Heart right ventricle (tissue), 16 donors: Measurements from ENCODE around the gene PPIP5K1. TPM values are rescaled to one million over a fixed set of nuclear protein-coding genes. Genes with fewer than 3 reads are reported as not detected.

Source experiments
- ATAC-seq, 8 donors: fragments of 200-7000 bp; cut with Tn5 transposase; one replicate each; pipeline ENCODE4 v1.9.1; 2020; ENCODE audit warnings: mild to moderate bottlenecking in 8 of 8, moderate library complexity in 8 of 8, moderate number of reproducible peaks in 1 of 8
- DNase-seq, 2 donors: peaks; one replicate each; pipeline ENCODE4 v3.0.0-alpha.2; 2020
- H3K27ac ChIP-seq, 10 donors: fragments of 200-600 bp; sonication (generic) in 2 of 10; one replicate each; pipeline versions ENCODE4 v1.5.0 to v1.8.0; 2020 to 2022; ENCODE audit warnings: mild to moderate bottlenecking in 3 of 10
- H3K27me3 ChIP-seq, 7 donors: fragments of 200-600 bp; one replicate each; pipeline ENCODE4 v1.8.0; 2021 to 2022; ENCODE audit warnings: mild to moderate bottlenecking in 2 of 7
- H3K36me3 ChIP-seq, 9 donors: fragments of 200-600 bp; sonication (generic) in 1 of 9; one replicate each; pipeline versions ENCODE4 v1.5.0 to v1.8.0; 2020 to 2022; ENCODE audit warnings: mild to moderate bottlenecking in 2 of 9
- H3K4me1 ChIP-seq, 9 donors: fragments of 200-600 bp; sonication (generic) in 1 of 9; one replicate each; pipeline versions ENCODE4 v1.5.0 to v1.8.0; 2020 to 2022; ENCODE audit warnings: mild to moderate bottlenecking in 4 of 9
- H3K4me3 ChIP-seq, 10 donors: fragments of 200-600 bp; sonication (generic) in 2 of 10; one replicate each; pipeline versions ENCODE4 v1.5.0 to v1.8.0; 2020 to 2022; ENCODE audit warnings: mild to moderate bottlenecking in 7 of 10, moderate library complexity in 2 of 10
- H3K9me3 ChIP-seq, 11 donors: fragments of 200-600 bp in 10 of 11; sonication (generic) in 2 of 11; one replicate each; pipeline versions ENCODE4 v1.5.0 to v1.8.0; 2013 to 2022; ENCODE audit warnings: mild to moderate bottlenecking in 2 of 11, control low read depth in 1 of 11, moderate library complexity in 1 of 11
- WGBS, 2 donors: extraction: QIAGEN DNeasy Blood & Tissue Kit; methylation state at CpG; one replicate each; pipeline ENCODE4 v1.1.7; 2013; ENCODE audit warnings: inconsistent platforms in 1 of 2; 5-methylcytosine and 5-hydroxymethylcytosine counted together
- intact Hi-C, 10 donors: fragments of 100-400 bp; cut with DNase I; formaldehyde crosslinking; loops; one replicate each; pipeline versions ENCODE4 v1.11.1 to v1.14.2; 2022
- polyA plus RNA-seq, 2 donors: library from polyadenylated mRNA; stranded (reverse); fragments of 200-250 nt; gene quantifications; one replicate each; pipeline ENCODE4 v1.2.3, GENCODE V29; 2013
- total RNA-seq, 10 donors: library from RNA; stranded (reverse); fragmentation: NEBNext Ultra II Directional in 3 of 10; extraction: Animal tissue kit (Norgen Biotek cat#: 25700) in 3 of 10; gene quantifications; one replicate each; pipeline versions ENCODE4 v1.2.1 to v1.2.4, GENCODE V29; 2021 to 2023
- TF ChIP-seq, protein P1 (sequence below), 9 donors: fragments of 200-600 bp; sonication (generic) in 2 of 9; IDR thresholded peaks; one replicate each; pipeline versions ENCODE4 v1.5.0 to v1.8.0; 2021 to 2022; ENCODE audit warnings: antibody characterized with exemption in 9 of 9, mild to moderate bottlenecking in 5 of 9, moderate library complexity in 1 of 9
- donor health status: Arrhythmogenic right ventricular cardiomyopathy.
- donor health status: ischemic (EF 13 %, LVEDD 7.1; RV severe dilation, severe dysfunction).
- donor health status: healthy with polysubstance abuse.
- donor health status: DM: no; HTN: yes; CAD: no.
- donor health status: DM: no; HTN: no; CAD: no.
- donor health status: ischemic (EF 25% LVEDD 6.9; RV normal size, moderate dysfunction).
- donor health status: ischemic (EF 25% LVEDD 5.7; RV mildly dilated, moderate dysfunction).
- donor health status: healthy.
- donor health status: DM: yes; HTN: yes; CAD: no.
- donor health status: Ischemic cardiomyopathy.
- donor health status: ischemic (EF 35%, LVEDD 5.7; RV mildly dilated, moderate dysfunction).
- donor health status: nonischemic (EF 11% LVEDD 7.7; RV severe dilation, severe dysfunction).
- donor health status: DM: yes; HTN: yes; CAD: no.
- donor health status: PGD.
- donor health status: ischemic (EF 29% LVEDD 5.4; RV normal size, mild dysfunction).
- donor health status: nonischemic (EF 23%, LVEDD 6.1; RV moderate dilation, normal function).

PPIP5K1 gene
- total and polyA plus RNA-seq, 12 donors, result 3.2 to 33.9 (median 16.2) TPM

DNA sequence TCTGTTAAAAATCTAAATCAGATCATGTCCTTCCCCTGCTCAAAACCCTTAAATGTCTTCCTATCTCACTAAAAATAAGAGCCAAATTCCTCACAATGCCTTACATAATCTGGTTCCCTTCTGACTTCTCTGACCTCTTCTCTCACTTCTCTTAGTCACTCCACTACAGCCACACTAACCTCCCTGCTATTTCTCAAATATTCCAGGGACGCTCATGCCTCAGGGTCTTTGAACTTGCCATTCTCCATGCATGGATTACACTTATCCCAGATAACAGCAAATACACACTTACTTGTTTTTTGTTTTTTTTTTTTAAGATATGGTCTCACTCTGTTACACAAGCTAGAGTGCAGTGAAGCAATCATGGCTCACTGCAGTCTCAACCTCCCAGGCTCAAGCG lies 105.6 kb downstream of the PPIP5K1 start:
- WGBS, 2 donors, result 97 to 98% methylated on average over 2 of the region's 2 CpGs
- Histone ChIP-seq H3K4me3 (no peak overlapping the region), H3K27ac (peak overlapping the region in 1 of 10 donors; percentile 8), H3K9me3 (no peaks in the 10 kb centered on the region), H3K27me3 (no peaks in the 10 kb centered on the region), H3K36me3 (peaks cover 0 to 90% (median 17%) of the 10 kb centered on the region in 9 donors), H3K4me1 (peaks cover 0 to 19% (median 8%) of the 10 kb centered on the region in 9 donors)
- intact Hi-C loops, result loop anchor here in 3 of 10 donors (5.0 kb wide), 2 partner anchors 33 to 58 kb away; partner anchors contain the start of gene MAP1A (in 2 of the 3)
- DNase-seq (no peak), ATAC-seq (peak in 1 of 8 donors; percentile 25)
- TF ChIP-seq, protein P1, sequence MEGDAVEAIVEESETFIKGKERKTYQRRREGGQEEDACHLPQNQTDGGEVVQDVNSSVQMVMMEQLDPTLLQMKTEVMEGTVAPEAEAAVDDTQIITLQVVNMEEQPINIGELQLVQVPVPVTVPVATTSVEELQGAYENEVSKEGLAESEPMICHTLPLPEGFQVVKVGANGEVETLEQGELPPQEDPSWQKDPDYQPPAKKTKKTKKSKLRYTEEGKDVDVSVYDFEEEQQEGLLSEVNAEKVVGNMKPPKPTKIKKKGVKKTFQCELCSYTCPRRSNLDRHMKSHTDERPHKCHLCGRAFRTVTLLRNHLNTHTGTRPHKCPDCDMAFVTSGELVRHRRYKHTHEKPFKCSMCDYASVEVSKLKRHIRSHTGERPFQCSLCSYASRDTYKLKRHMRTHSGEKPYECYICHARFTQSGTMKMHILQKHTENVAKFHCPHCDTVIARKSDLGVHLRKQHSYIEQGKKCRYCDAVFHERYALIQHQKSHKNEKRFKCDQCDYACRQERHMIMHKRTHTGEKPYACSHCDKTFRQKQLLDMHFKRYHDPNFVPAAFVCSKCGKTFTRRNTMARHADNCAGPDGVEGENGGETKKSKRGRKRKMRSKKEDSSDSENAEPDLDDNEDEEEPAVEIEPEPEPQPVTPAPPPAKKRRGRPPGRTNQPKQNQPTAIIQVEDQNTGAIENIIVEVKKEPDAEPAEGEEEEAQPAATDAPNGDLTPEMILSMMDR (IDR thresholded peaks at IDR 0.05), result no peak

Other genes starting within 250 kb of the PPIP5K1 start
- 10 to 100 TPM in 9 of 10 donors, 1 to 10 TPM in 1; 9.6 to 15.7 (median 12.2) TPM for gene ZSCAN29, start 219.2 kb downstream of the PPIP5K1 start, total RNA-seq
- gene ZSCAN29, start 219.2 kb downstream of the PPIP5K1 start, polyA plus RNA-seq, result 1 to 10 TPM; 3.5 to 8.4 TPM
- 10 to 100 TPM in 8 of 10 donors, 1 to 10 TPM in 2; 9.0 to 14.9 (median 12.1) TPM for gene TUBGCP4, start 219.1 kb downstream of the PPIP5K1 start, total RNA-seq
- 1 to 10 TPM; 5.0 to 6.8 TPM for gene TUBGCP4, start 219.1 kb downstream of the PPIP5K1 start, polyA plus RNA-seq
- gene TP53BP1, start 97.1 kb downstream of the PPIP5K1 start, total RNA-seq, result 10 to 100 TPM; 21.2 to 35.2 (median 29.3) TPM
- gene TP53BP1, start 97.1 kb downstream of the PPIP5K1 start, polyA plus RNA-seq, result 10 to 100 TPM; 11.2 to 12.6 TPM
- gene MAP1A, start 72.6 kb downstream of the PPIP5K1 start, total RNA-seq, result 100 to 1,000 TPM in 2 of 10 donors, 10 to 100 TPM in 8; 21.3 to 139 (median 51.6) TPM
- gene MAP1A, start 72.6 kb downstream of the PPIP5K1 start, polyA plus RNA-seq, result 10 to 100 TPM in 1 of 2 donors, 1 to 10 TPM in 1; 3.4 to 17.5 TPM
- gene CKMT1B, start 3.8 kb upstream of the PPIP5K1 start, total RNA-seq, result 1 to 10 TPM in 1 of 10 donors, under 1 TPM in 4, not detected in 5; 0.26 to 1.6 (median 0.59) TPM
- gene CKMT1B, start 3.8 kb upstream of the PPIP5K1 start, polyA plus RNA-seq, result under 1 TPM; 0.33 to 0.59 TPM
- under 1 TPM in 3 of 10 donors, not detected in 7; 0.20 to 0.25 (median 0.21) TPM for gene STRC, start 28.6 kb upstream of the PPIP5K1 start, total RNA-seq
- 1 to 10 TPM in 1 of 2 donors, under 1 TPM in 1; 0.06 to 1.2 TPM for gene STRC, start 28.6 kb upstream of the PPIP5K1 start, polyA plus RNA-seq
- gene CATSPER2, start 58.6 kb upstream of the PPIP5K1 start, total RNA-seq, result 1 to 10 TPM in 6 of 10 donors, under 1 TPM in 4; 0.42 to 1.7 (median 1.3) TPM
- gene CATSPER2, start 58.6 kb upstream of the PPIP5K1 start, polyA plus RNA-seq, result 1 to 10 TPM in 1 of 2 donors, under 1 TPM in 1; 0.28 to 5.9 TPM
- under 1 TPM in 4 of 10 donors, not detected in 6; 0.32 to 0.57 (median 0.39) TPM for gene CKMT1A, start 103.7 kb upstream of the PPIP5K1 start, total RNA-seq
- gene CKMT1A, start 103.7 kb upstream of the PPIP5K1 start, polyA plus RNA-seq, result under 1 TPM; 0.22 TPM
- 100 to 1,000 TPM; 119 to 241 (median 144) TPM for gene PDIA3, start 156.2 kb upstream of the PPIP5K1 start, total RNA-seq
- 100 to 1,000 TPM; 100 to 257 TPM for gene PDIA3, start 156.2 kb upstream of the PPIP5K1 start, polyA plus RNA-seq
- gene ELL3, start 186.8 kb upstream of the PPIP5K1 start, total RNA-seq, result 1 to 10 TPM in 3 of 10 donors, under 1 TPM in 7; 0.25 to 1.6 (median 0.84) TPM
- gene ELL3, start 186.8 kb upstream of the PPIP5K1 start, polyA plus RNA-seq, result 1 to 10 TPM in 1 of 2 donors, under 1 TPM in 1; 0.84 to 1.2 TPM
- gene SERF2, start 202.1 kb upstream of the PPIP5K1 start, total RNA-seq, result 1,000 to 10,000 TPM in 3 of 10 donors, 100 to 1,000 TPM in 7; 626 to 1,166 (median 689) TPM
- 1,000 to 10,000 TPM; 2,367 to 4,286 TPM for gene SERF2, start 202.1 kb upstream of the PPIP5K1 start, polyA plus RNA-seq
- under 1 TPM in 9 of 10 donors, not detected in 1; 0.09 to 0.72 (median 0.38) TPM for gene SERINC4, start 210.0 kb upstream of the PPIP5K1 start, total RNA-seq
- gene SERINC4, start 210.0 kb upstream of the PPIP5K1 start, polyA plus RNA-seq, result under 1 TPM; 0.29 to 0.59 TPM
- gene HYPK, start 210.4 kb upstream of the PPIP5K1 start, total RNA-seq, result 10 to 100 TPM in 5 of 10 donors, 1 to 10 TPM in 5; 5.5 to 24.3 (median 9.9) TPM
- 10 to 100 TPM; 11.4 to 23.0 TPM for gene HYPK, start 210.4 kb upstream of the PPIP5K1 start, polyA plus RNA-seq
- 10 to 100 TPM; 16.6 to 23.4 (median 20.7) TPM for gene MFAP1, start 234.5 kb upstream of the PPIP5K1 start, total RNA-seq
- gene MFAP1, start 234.5 kb upstream of the PPIP5K1 start, polyA plus RNA-seq, result 10 to 100 TPM; 13.0 to 22.5 TPM
- gene WDR76, start 236.8 kb upstream of the PPIP5K1 start, total RNA-seq, result 1 to 10 TPM in 7 of 10 donors, under 1 TPM in 3; 0.68 to 4.1 (median 1.7) TPM
- gene WDR76, start 236.8 kb upstream of the PPIP5K1 start, polyA plus RNA-seq, result 1 to 10 TPM in 1 of 2 donors, under 1 TPM in 1; 0.73 to 1.8 TPM